H9 (cell line): ENCODE measurements around the gene RAB35. TPM values are rescaled to one million over a fixed set of nuclear protein-coding genes. Genes with fewer than 3 reads are reported as not detected.

Experiments used
- DNase-seq: peaks from one replicate; pipeline ENCODE4 v3.0.0-alpha.2; 2017
- H2AFZ ChIP-seq: one replicate; pipeline ENCODE4 v1.6.1; 2013; ENCODE audit warnings: mild to moderate bottlenecking, low read length, control low read depth, moderate library complexity
- H2AK5ac ChIP-seq: 2 replicates; pipeline ENCODE4 v1.6.1; 2013; ENCODE audit warnings: low read length, control low read depth, mixed read lengths; ENCODE audit not compliant: insufficient read length
- H2BK120ac ChIP-seq: one replicate; pipeline ENCODE4 v1.6.1; 2013; ENCODE audit warnings: low read depth, mild to moderate bottlenecking, low read length, control low read depth, inconsistent platforms; ENCODE audit not compliant: poor library complexity, severe bottlenecking
- H2BK12ac ChIP-seq: 2 replicates; pipeline ENCODE4 v1.6.1; 2013; ENCODE audit warnings: low read length, control low read depth, mixed read lengths, low read depth; ENCODE audit not compliant: insufficient read length
- H2BK15ac ChIP-seq: 2 replicates; pipeline ENCODE4 v1.6.1; 2013; ENCODE audit warnings: low read depth, low read length, control low read depth
- H2BK20ac ChIP-seq: one replicate; pipeline ENCODE4 v1.6.1; 2013; ENCODE audit warnings: low read depth, mild to moderate bottlenecking, low read length, control low read depth, inconsistent platforms; ENCODE audit not compliant: poor library complexity, severe bottlenecking
- H2BK5ac ChIP-seq: 2 replicates; pipeline ENCODE4 v1.6.1; 2013; ENCODE audit warnings: low read length, control low read depth, mixed read lengths; ENCODE audit not compliant: insufficient read length
- H3K14ac ChIP-seq: 2 replicates; pipeline ENCODE4 v1.6.1; 2013; ENCODE audit warnings: low read length, control low read depth; ENCODE audit not compliant: insufficient read depth
- H3K18ac ChIP-seq: 2 replicates; pipeline ENCODE4 v1.6.1; 2013; ENCODE audit warnings: low read depth, mild to moderate bottlenecking, mixed read lengths, low read length, control low read depth; ENCODE audit not compliant: insufficient read length
- H3K23ac ChIP-seq: 2 replicates; pipeline ENCODE4 v1.6.1; 2013; ENCODE audit warnings: low read length, control low read depth, mixed read lengths, low read depth; ENCODE audit not compliant: insufficient read length
- H3K23me2 ChIP-seq: 2 replicates; pipeline ENCODE4 v1.6.1; 2013; ENCODE audit warnings: low read depth, mild to moderate bottlenecking, mixed read lengths, low read length, control low read depth; ENCODE audit not compliant: insufficient read length, poor library complexity, severe bottlenecking
- H3K27ac ChIP-seq: 2 replicates; pipeline ENCODE4 v1.5.1; 2013; ENCODE audit warnings: low read length, control low read depth, mixed read lengths, low read depth; ENCODE audit not compliant: insufficient read length
- H3K27me3 ChIP-seq: 2 replicates; pipeline ENCODE4 v1.6.1; 2013; ENCODE audit warnings: low read length, control low read depth, inconsistent platforms; ENCODE audit not compliant: insufficient read depth
- H3K4ac ChIP-seq: 2 replicates; pipeline ENCODE4 v1.6.1; 2013; ENCODE audit warnings: low read depth, mild to moderate bottlenecking, control low read depth, inconsistent platforms, low read length, moderate library complexity
- H3K4me1 ChIP-seq: 2 replicates; pipeline ENCODE4 v1.6.1; 2013; ENCODE audit warnings: low read length, control low read depth, inconsistent platforms; ENCODE audit not compliant: insufficient read depth
- H3K4me2 ChIP-seq: 2 replicates; pipeline ENCODE4 v1.6.1; 2013; ENCODE audit warnings: low read length, control low read depth, mixed read lengths; ENCODE audit not compliant: insufficient read length, insufficient read depth
- H3K56ac ChIP-seq: 2 replicates; pipeline ENCODE4 v1.6.1; 2013; ENCODE audit warnings: low read depth, mild to moderate bottlenecking, mixed read lengths, low read length, control low read depth; ENCODE audit not compliant: insufficient read length
- H3K79me1 ChIP-seq: 2 replicates; pipeline ENCODE4 v1.6.1; 2013; ENCODE audit warnings: low read depth, mild to moderate bottlenecking, moderate library complexity, low read length, control low read depth, inconsistent platforms; ENCODE audit not compliant: insufficient read depth, poor library complexity, severe bottlenecking
- H3K79me2 ChIP-seq: 2 replicates; pipeline ENCODE4 v1.6.1; 2013; ENCODE audit warnings: low read length, control low read depth, inconsistent platforms; ENCODE audit not compliant: insufficient read depth
- H3K9ac ChIP-seq: 2 replicates; pipeline ENCODE4 v1.6.1; 2013; ENCODE audit warnings: low read length, control low read depth, mixed read lengths; ENCODE audit not compliant: insufficient read length; ENCODE audit errors: extremely low read depth
- H3K9me3 ChIP-seq: one replicate; pipeline ENCODE4 v1.6.1; 2013; ENCODE audit warnings: low read depth, low read length, inconsistent platforms; ENCODE audit not compliant: control insufficient read depth
- H3T11ph ChIP-seq: one replicate; pipeline ENCODE4 v1.6.1; 2013; ENCODE audit warnings: mild to moderate bottlenecking, low read length, control low read depth, inconsistent platforms
- H4K20me1 ChIP-seq: one replicate; pipeline ENCODE4 v1.6.1; 2013; ENCODE audit not compliant: control insufficient read depth, insufficient read length, insufficient read depth
- H4K5ac ChIP-seq: 2 replicates; pipeline ENCODE4 v1.6.1; 2013; ENCODE audit warnings: low read depth, mild to moderate bottlenecking, mixed read lengths, low read length, control low read depth; ENCODE audit not compliant: insufficient read length
- H4K8ac ChIP-seq: replicated peaks from 2 replicates; pipeline ENCODE4 v1.6.1; 2013; ENCODE audit warnings: low read length, control low read depth, mixed read lengths, low read depth; ENCODE audit not compliant: insufficient read length
- H4K91ac ChIP-seq: 2 replicates; pipeline ENCODE4 v1.6.1; 2013; ENCODE audit warnings: low read depth, mild to moderate bottlenecking, moderate library complexity, mixed read lengths, low read length, control low read depth; ENCODE audit not compliant: insufficient read length
- H3K27ac Mint-ChIP-seq, 3 experiments: 2 replicates in 2 of 3; 3 replicates in 1 of 3; pipeline ENCODE4 v1.8.0; 2020 to 2021; ENCODE audit warnings: mixed read lengths in 3 of 3, mild to moderate bottlenecking in 1 of 3, moderate library complexity in 1 of 3
- H3K27me3 Mint-ChIP-seq: 2 replicates; pipeline ENCODE4 v1.8.0; 2021; ENCODE audit warnings: low read depth, mild to moderate bottlenecking, moderate library complexity, mixed read lengths
- H3K36me3 Mint-ChIP-seq, 3 experiments: 2 replicates in 2 of 3; 3 replicates in 1 of 3; pipeline ENCODE4 v1.8.0; 2020 to 2021; ENCODE audit warnings: low read depth in 3 of 3, mixed read lengths in 3 of 3; ENCODE audit not compliant: insufficient read depth in 1 of 3
- H3K4me1 Mint-ChIP-seq, 2 experiments: 2 replicates each; pipeline ENCODE4 v1.8.0; 2020; ENCODE audit warnings: mixed read lengths in 2 of 2
- H3K4me3 Mint-ChIP-seq, 2 experiments: 2 replicates in 1 of 2; 3 replicates in 1 of 2; pipeline ENCODE4 v1.8.0; 2020 to 2021; ENCODE audit warnings: mild to moderate bottlenecking in 2 of 2, mixed read lengths in 2 of 2, moderate library complexity in 1 of 2
- H3K9me3 Mint-ChIP-seq, 2 experiments: 2 replicates in 1 of 2; 3 replicates in 1 of 2; pipeline ENCODE4 v1.8.0; 2020; ENCODE audit warnings: mild to moderate bottlenecking in 2 of 2, mixed read lengths in 2 of 2, moderate library complexity in 1 of 2
- WGBS: extraction: QIAGEN DNeasy Blood & Tissue Kit; methylation state at CpG from one replicate; pipeline ENCODE4 v1.1.7; 2013; ENCODE audit warnings: missing lambda C conversion rate, low lambda C conversion rate, mixed read lengths; ENCODE audit not compliant: insufficient read length; ENCODE audit errors: extremely low coverage; 5-methylcytosine and 5-hydroxymethylcytosine counted together
- total RNA-seq: library from RNA; stranded (reverse); gene quantifications from 2 replicates; pipeline ENCODE4 v1.2.1, GENCODE V29; 2021
- TF ChIP-seq, protein P1 (sequence below): fragments of 200-600 bp; sonication (generic); conservative IDR thresholded peaks from 3 replicates; pipeline ENCODE4 v1.8.0; 2021; ENCODE audit warnings: antibody characterized with exemption, mild to moderate bottlenecking

Gene RAB35
- total RNA-seq, 1 experiment from 2014 or later: 60.0 TPM

DNA sequence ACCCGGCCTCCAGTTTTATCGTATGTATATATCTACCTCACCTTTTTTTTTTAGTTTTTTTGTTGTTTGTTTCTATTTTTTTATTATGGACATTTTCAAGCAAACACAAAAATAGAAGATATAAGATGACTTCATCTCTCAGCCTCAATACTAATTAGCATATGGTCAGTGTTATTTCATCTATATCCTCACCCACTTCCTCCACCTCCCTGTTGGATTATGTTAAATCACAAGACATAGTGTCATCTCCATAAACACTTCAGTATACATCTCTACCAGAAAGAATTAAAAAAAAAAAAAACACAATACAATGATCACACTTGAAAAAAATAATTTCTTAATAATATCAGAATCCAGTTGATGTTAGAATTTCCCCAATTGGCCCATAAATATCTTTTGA is 34.9 kb downstream of the RAB35 start:
- H3K9me3 ChIP-seq: no peaks in the 10 kb centered on the region
- DNase-seq: no peak
- Mint-ChIP-seq H3K27me3 (no peaks in the 10 kb centered on the region), H3K27ac (no peak overlapping the region), H3K9me3 (no peaks in the 10 kb centered on the region; a peak in 1 of 5 replicates), H3K4me1 (peaks cover 25 to 28% of the 10 kb centered on the region in 2 experiments), H3K36me3 (peaks cover 5 to 17% (median 15%) of the 10 kb centered on the region in 3 experiments; a peak in 4 of 7 replicates), H3K4me3 (no peak overlapping the region)
- H2BK12ac ChIP-seq: no peak overlapping the region
- no peak overlapping the region for H2AK5ac ChIP-seq
- TF ChIP-seq, protein P1, sequence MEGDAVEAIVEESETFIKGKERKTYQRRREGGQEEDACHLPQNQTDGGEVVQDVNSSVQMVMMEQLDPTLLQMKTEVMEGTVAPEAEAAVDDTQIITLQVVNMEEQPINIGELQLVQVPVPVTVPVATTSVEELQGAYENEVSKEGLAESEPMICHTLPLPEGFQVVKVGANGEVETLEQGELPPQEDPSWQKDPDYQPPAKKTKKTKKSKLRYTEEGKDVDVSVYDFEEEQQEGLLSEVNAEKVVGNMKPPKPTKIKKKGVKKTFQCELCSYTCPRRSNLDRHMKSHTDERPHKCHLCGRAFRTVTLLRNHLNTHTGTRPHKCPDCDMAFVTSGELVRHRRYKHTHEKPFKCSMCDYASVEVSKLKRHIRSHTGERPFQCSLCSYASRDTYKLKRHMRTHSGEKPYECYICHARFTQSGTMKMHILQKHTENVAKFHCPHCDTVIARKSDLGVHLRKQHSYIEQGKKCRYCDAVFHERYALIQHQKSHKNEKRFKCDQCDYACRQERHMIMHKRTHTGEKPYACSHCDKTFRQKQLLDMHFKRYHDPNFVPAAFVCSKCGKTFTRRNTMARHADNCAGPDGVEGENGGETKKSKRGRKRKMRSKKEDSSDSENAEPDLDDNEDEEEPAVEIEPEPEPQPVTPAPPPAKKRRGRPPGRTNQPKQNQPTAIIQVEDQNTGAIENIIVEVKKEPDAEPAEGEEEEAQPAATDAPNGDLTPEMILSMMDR: no peak
- no peak overlapping the region for H4K91ac ChIP-seq
- H3K23me2 ChIP-seq: no peaks in the 10 kb centered on the region
- H2BK20ac ChIP-seq: no peak overlapping the region
- no peak overlapping the region for H3K4me2 ChIP-seq
- H3K4me1 ChIP-seq: peaks cover 8% of the 10 kb centered on the region
- no peak overlapping the region for H4K8ac ChIP-seq
- H2BK15ac ChIP-seq: no peak overlapping the region
- H3K4ac ChIP-seq: no peak overlapping the region
- H3K79me1 ChIP-seq: no peaks in the 10 kb centered on the region
- no peaks in the 10 kb centered on the region for H3K27me3 ChIP-seq
- H2BK5ac ChIP-seq: no peak overlapping the region
- H4K5ac ChIP-seq: no peak overlapping the region
- no CpG with 5 or more reads among the region's 2 CpGs for WGBS
- no peak overlapping the region for H3T11ph ChIP-seq
- no peak overlapping the region for H3K9ac ChIP-seq
- H3K27ac ChIP-seq: no peak overlapping the region
- H3K23ac ChIP-seq: no peak overlapping the region
- no peaks in the 10 kb centered on the region for H4K20me1 ChIP-seq
- no peak overlapping the region for H2AFZ ChIP-seq
- no peaks in the 10 kb centered on the region for H3K79me2 ChIP-seq
- no peak overlapping the region for H2BK120ac ChIP-seq
- no peak overlapping the region for H3K18ac ChIP-seq
- no peak overlapping the region for H3K56ac ChIP-seq
- H3K14ac ChIP-seq: no peak overlapping the region
